Mesendoderm (in vitro differentiated cells): ENCODE measurements around the gene NSUN3.
"Not testable (repeated sequence)": the region's sequence is repeated elsewhere in the genome, so short reads cannot be mapped to it uniquely, and the experiment has no call there.

Experiments used
- DNase-seq: peaks from one replicate; pipeline ENCODE4 v3.0.0; 2013
- H2AK5ac ChIP-seq: 2 replicates; pipeline ENCODE4 v1.6.1; 2013; ENCODE audit warnings: low read length, inconsistent platforms
- H2BK120ac ChIP-seq: 2 replicates; pipeline ENCODE4 v1.6.1; 2013; ENCODE audit warnings: low read depth, mild to moderate bottlenecking, low read length, moderate library complexity, mixed read lengths
- H2BK15ac ChIP-seq: replicated peaks from 2 replicates; pipeline ENCODE4 v1.6.1; 2013; ENCODE audit warnings: low read depth, mild to moderate bottlenecking, moderate library complexity
- H2BK5ac ChIP-seq: 2 replicates; pipeline ENCODE4 v1.6.1; 2013; ENCODE audit warnings: low read length, inconsistent platforms
- H3K18ac ChIP-seq: 2 replicates; pipeline ENCODE4 v1.6.1; 2013; ENCODE audit warnings: mild to moderate bottlenecking, low read length, mixed read lengths
- H3K23ac ChIP-seq: one replicate; pipeline ENCODE4 v1.6.1; 2013; ENCODE audit warnings: low read length
- H3K27ac ChIP-seq: 2 replicates; pipeline ENCODE4 v1.5.1; 2013; ENCODE audit warnings: low read depth, mild to moderate bottlenecking, inconsistent platforms, low read length, moderate library complexity
- H3K27me3 ChIP-seq: 2 replicates; pipeline ENCODE4 v1.6.1; 2013; ENCODE audit warnings: low read length, control low read depth, mild to moderate bottlenecking, inconsistent platforms; ENCODE audit not compliant: insufficient read depth, poor library complexity
- H3K36me3 ChIP-seq: 2 replicates; pipeline ENCODE4 v1.6.1; 2013; ENCODE audit warnings: low read length, inconsistent platforms; ENCODE audit not compliant: control insufficient read depth, insufficient read depth
- H3K4ac ChIP-seq: one replicate; pipeline ENCODE4 v1.6.1; 2013; ENCODE audit warnings: low read depth, mild to moderate bottlenecking, low read length, moderate library complexity
- H3K4me1 ChIP-seq: 2 replicates; pipeline ENCODE4 v1.6.1; 2013; ENCODE audit warnings: low read depth, low read length, inconsistent platforms; ENCODE audit not compliant: control insufficient read depth
- H3K4me2 ChIP-seq: 2 replicates; pipeline ENCODE4 v1.6.1; 2013; ENCODE audit warnings: low read length
- H3K4me3 ChIP-seq: 2 replicates; pipeline ENCODE4 v1.5.1; 2013; ENCODE audit warnings: mild to moderate bottlenecking, low read length
- H3K56ac ChIP-seq: one replicate; pipeline ENCODE4 v1.6.1; 2013; ENCODE audit warnings: low read length
- H3K79me1 ChIP-seq: 2 replicates; pipeline ENCODE4 v1.6.1; 2013; ENCODE audit warnings: low read length, inconsistent platforms
- H3K79me2 ChIP-seq: 2 replicates; pipeline ENCODE4 v1.6.1; 2013; ENCODE audit warnings: mild to moderate bottlenecking, low read length; ENCODE audit not compliant: control insufficient read depth, insufficient read depth
- H3K9ac ChIP-seq: 2 replicates; pipeline ENCODE4 v1.6.1; 2013; ENCODE audit warnings: low read length, inconsistent platforms
- H4K5ac ChIP-seq: one replicate; pipeline ENCODE4 v1.6.1; 2013; ENCODE audit warnings: low read length
- H4K8ac ChIP-seq: one replicate; pipeline ENCODE4 v1.6.1; 2013; ENCODE audit warnings: low read depth, mild to moderate bottlenecking, control low read depth, low read length, moderate library complexity
- WGBS: extraction: QIAGEN DNeasy Blood & Tissue Kit; methylation state at CpG from one replicate; pipeline ENCODE4 v1.1.7; 2013; ENCODE audit warnings: low lambda C conversion rate, missing lambda C conversion rate; ENCODE audit not compliant: insufficient coverage; ENCODE audit errors: extremely low coverage; 5-methylcytosine and 5-hydroxymethylcytosine counted together

Gene NSUN3

GRCh38 chr3:94026623-94027022 is 36.2 kb upstream of the NSUN3 start:
- Histone ChIP-seq H3K79me1 (no peaks in the 10 kb centered on the region), H2BK15ac (no peak overlapping the region), H3K4me3 (no peak overlapping the region), H4K5ac (no peak overlapping the region), H3K79me2 (no peaks in the 10 kb centered on the region), H3K36me3 (no peaks in the 10 kb centered on the region), H3K4me2 (no peak overlapping the region), H3K56ac (no peak overlapping the region), H3K4me1 (no peaks in the 10 kb centered on the region), H3K18ac (no peak overlapping the region), H2BK5ac (no peak overlapping the region), H3K4ac (no peak overlapping the region), H3K27ac (no peak overlapping the region), H3K9ac (no peak overlapping the region), H3K23ac (no peak overlapping the region), H2BK120ac (no peak overlapping the region), H3K27me3 (no peaks in the 10 kb centered on the region), H2AK5ac (no peak overlapping the region), H4K8ac (no peak overlapping the region)
- DNase-seq = no peak
- WGBS = no CpG with 5 or more reads among the region's 2 CpGs

GRCh38 chr3:94028093-94028837 is 34.6 kb upstream of the NSUN3 start, which contains the start of gene STX19:
Gene STX19, minus strand, starts transcription at chr3:94028597. Its CDS starts 13,328 bp downstream, at chr3:94015269.
- no peaks in the 10 kb centered on the region for H3K4me1 ChIP-seq
- H3K36me3 ChIP-seq = no peaks in the 10 kb centered on the region
- H3K4me3 ChIP-seq = no peak within 1 kb of the TSS
- DNase-seq = peak; percentile 58
- H3K18ac ChIP-seq = no peak within 1 kb of the TSS
- H2AK5ac ChIP-seq = no peak within 1 kb of the TSS
- no peak within 1 kb of the TSS for H3K56ac ChIP-seq
- no CpG with 5 or more reads among the region's 8 CpGs for WGBS
- no peaks in the 10 kb centered on the region for H3K79me1 ChIP-seq
- no peak within 1 kb of the TSS for H2BK15ac ChIP-seq
- H2BK120ac ChIP-seq = no peak within 1 kb of the TSS
- no peak within 1 kb of the TSS for H4K8ac ChIP-seq
- no peak within 1 kb of the TSS for H3K9ac ChIP-seq
- H3K79me2 ChIP-seq = no peaks in the 10 kb centered on the region
- H3K4ac ChIP-seq = no peak within 1 kb of the TSS
- no peak within 1 kb of the TSS for H2BK5ac ChIP-seq
- H3K4me2 ChIP-seq = no peak within 1 kb of the TSS
- no peak within 1 kb of the TSS for H3K23ac ChIP-seq
- no peaks in the 10 kb centered on the region for H3K27me3 ChIP-seq
- H4K5ac ChIP-seq = no peak within 1 kb of the TSS
- no peak within 1 kb of the TSS for H3K27ac ChIP-seq

- H3K4me3 ChIP-seq = no peak overlapping the region
- no peak overlapping the region for H2BK15ac ChIP-seq
- H3K27ac ChIP-seq = no peak overlapping the region
- no peak overlapping the region for H2BK5ac ChIP-seq
- no peak overlapping the region for H2AK5ac ChIP-seq
- H3K79me2 ChIP-seq = no peaks in the 10 kb centered on the region
- no peak overlapping the region for H3K23ac ChIP-seq
- no peaks in the 10 kb centered on the region for H3K4me1 ChIP-seq
- H3K9ac ChIP-seq = no peak overlapping the region
- H3K27me3 ChIP-seq = no peaks in the 10 kb centered on the region
- no peak overlapping the region for H3K18ac ChIP-seq
- H2BK120ac ChIP-seq = no peak overlapping the region
- no peak overlapping the region for H4K8ac ChIP-seq
- H4K5ac ChIP-seq = no peak overlapping the region
- WGBS = no CpG with 5 or more reads among the region's 3 CpGs
- no peak overlapping the region for H3K56ac ChIP-seq
- no peak overlapping the region for H3K4ac ChIP-seq
- H3K36me3 ChIP-seq = no peaks in the 10 kb centered on the region
- no peaks in the 10 kb centered on the region for H3K79me1 ChIP-seq
- H3K4me2 ChIP-seq = no peak overlapping the region
- peak; percentile 64 for DNase-seq
Observed at GRCh38 chr3:94036909-94037507, 25.9 kb upstream of the NSUN3 start.

- H3K9ac ChIP-seq = no peak overlapping the region
- WGBS = no CpG with 5 or more reads among the region's 1 CpG
- no peaks in the 10 kb centered on the region for H3K27me3 ChIP-seq
Observed at GRCh38 chr3:94043285-94043684, 19.6 kb upstream of the NSUN3 start.

GRCh38 chr3:94044100-94044936 is 18.5 kb upstream of the NSUN3 start:
- not testable (repeated sequence) for H3K36me3 ChIP-seq, H3K23ac ChIP-seq, H3K27ac ChIP-seq, H3K79me1 ChIP-seq, H3K18ac ChIP-seq, H3K4me1 ChIP-seq, H3K56ac ChIP-seq, H2BK120ac ChIP-seq, H3K79me2 ChIP-seq, H3K9ac ChIP-seq, DNase-seq, H3K4me2 ChIP-seq, H4K8ac ChIP-seq, H3K4me3 ChIP-seq, H2BK15ac ChIP-seq, H4K5ac ChIP-seq, H3K4ac ChIP-seq, H2AK5ac ChIP-seq, H3K27me3 ChIP-seq, H2BK5ac ChIP-seq
- WGBS = no CpG with 5 or more reads among the region's 61 CpGs

More at GRCh38 chr3:94043285-94043684, 19.6 kb upstream of the NSUN3 start:
- Histone ChIP-seq H4K8ac (no peak overlapping the region), H3K18ac (no peak overlapping the region), H3K4me2 (no peak overlapping the region), H3K4me3 (no peak overlapping the region), H3K79me1 (no peaks in the 10 kb centered on the region), H3K36me3 (no peaks in the 10 kb centered on the region), H3K23ac (no peak overlapping the region), H3K79me2 (no peaks in the 10 kb centered on the region), H2BK5ac (no peak overlapping the region), H4K5ac (no peak overlapping the region), H2BK120ac (no peak overlapping the region), H3K4ac (no peak overlapping the region), H3K27ac (no peak overlapping the region), H3K56ac (no peak overlapping the region), H2BK15ac (no peak overlapping the region), H3K4me1 (no peaks in the 10 kb centered on the region), H2AK5ac (no peak overlapping the region)
- DNase-seq = no peak
